OCI-LY1 (cell line): Measurements from ENCODE around the gene KRT84.

Experiments used
- CTCF ChIP-seq: fragments of 200-600 bp; sonication (generic), shearing (Covaris generic); IDR thresholded peaks from 2 replicates; pipeline ENCODE4 v1.5.1; 2017; ENCODE audit warnings: mild to moderate bottlenecking, antibody characterized with exemption, low read length, moderate library complexity, mixed read lengths
- EZH2 ChIP-seq: fragments of 200-600 bp; sonication (generic), shearing (Covaris generic); IDR thresholded peaks from 2 replicates; pipeline ENCODE4 v1.8.0; 2017; ENCODE audit warnings: borderline replicate concordance, mixed run types, mild to moderate bottlenecking, antibody characterized with exemption, low read length, moderate library complexity, mixed read lengths

GRCh38 chr12:52356762-52357580, 28.5 kb downstream of the KRT84 start:
- TF ChIP-seq CTCF (no peak), EZH2 (no peak)
